Measurements from ENCODE around the gene ARRB2. TPM values are rescaled to one million over a fixed set of nuclear protein-coding genes. Genes with fewer than 3 reads are reported as not detected.

The ARRB2 gene
- total RNA-seq, 1 donor from 2014 or later: 335 TPM

- intact Hi-C loops (cut with micrococcal nuclease): loop anchor here (5.0 to 10.0 kb wide), 2 partner anchors 132 to 585 kb away; partner anchors contain the start of gene RABEP1
Observed at GRCh38 chr17:4699401-4700056, 10.9 kb upstream of the ARRB2 start.

GRCh38 chr17:4701116-4701515, 9.3 kb upstream of the ARRB2 start:
- intact Hi-C loops (cut with micrococcal nuclease): loop anchor here (5.0 to 10.0 kb wide), 2 partner anchors 134 to 584 kb away; partner anchors contain the start of gene RABEP1

- intact Hi-C loops (cut with micrococcal nuclease): loop anchor here (2.0 to 10.0 kb wide), 3 partner anchors 136 to 581 kb away; partner anchors contain the start of genes CYB5D2, RABEP1 and ZZEF1
Observed at GRCh38 chr17:4703330-4703691, 7.1 kb upstream of the ARRB2 start.

DNA sequence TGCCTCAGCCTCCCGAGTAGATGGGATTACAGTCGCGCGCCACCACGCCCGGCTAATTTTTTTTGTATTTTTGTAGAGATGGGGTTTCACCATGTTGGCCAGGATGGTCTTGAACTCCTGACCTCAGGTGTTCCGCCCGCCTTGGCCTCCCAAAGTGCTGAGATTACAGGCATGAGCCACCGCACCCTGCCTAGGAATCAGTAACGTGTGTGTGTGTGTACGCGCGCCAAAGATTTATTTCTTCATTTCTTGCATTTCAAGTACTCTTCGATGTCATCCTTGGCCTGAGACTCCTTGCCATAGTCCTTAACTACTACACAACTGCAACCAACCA, 5.9 kb upstream of the ARRB2 start:
- intact Hi-C loops (cut with micrococcal nuclease): loop anchor here (5.0 to 10.0 kb wide), 2 partner anchors 137 to 580 kb away; partner anchors contain the start of gene RABEP1

DNA sequence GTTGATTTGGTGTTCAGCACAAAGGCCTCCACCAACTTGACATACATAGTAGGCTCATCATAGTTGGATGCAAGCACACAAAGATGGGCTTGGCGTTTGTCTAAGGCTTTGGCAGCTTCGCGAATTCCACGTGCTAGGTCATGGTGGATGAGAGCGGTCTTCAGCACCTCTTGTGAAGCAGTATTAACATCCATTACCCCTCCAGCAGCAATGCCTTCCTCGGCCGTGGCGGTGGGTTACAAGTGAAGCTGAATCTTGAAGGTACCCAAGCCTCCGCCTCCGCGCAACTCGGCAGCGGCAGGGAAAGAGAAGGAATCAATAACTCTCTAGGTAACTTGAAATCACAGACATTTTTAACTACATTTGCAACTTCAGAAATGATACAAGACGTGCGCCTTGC, 5.4 kb upstream of the ARRB2 start:
- intact Hi-C loops (cut with micrococcal nuclease): loop anchor here (5.0 to 10.0 kb wide), 2 partner anchors 138 to 580 kb away; partner anchors contain the start of gene RABEP1

GRCh38 chr17:4706121-4706520, 4.3 kb upstream of the ARRB2 start:
- intact Hi-C loops (cut with micrococcal nuclease): loop anchor here (10.0 kb wide), 1 partner anchor 579 kb away; the partner anchor contains the start of gene RABEP1

DNA sequence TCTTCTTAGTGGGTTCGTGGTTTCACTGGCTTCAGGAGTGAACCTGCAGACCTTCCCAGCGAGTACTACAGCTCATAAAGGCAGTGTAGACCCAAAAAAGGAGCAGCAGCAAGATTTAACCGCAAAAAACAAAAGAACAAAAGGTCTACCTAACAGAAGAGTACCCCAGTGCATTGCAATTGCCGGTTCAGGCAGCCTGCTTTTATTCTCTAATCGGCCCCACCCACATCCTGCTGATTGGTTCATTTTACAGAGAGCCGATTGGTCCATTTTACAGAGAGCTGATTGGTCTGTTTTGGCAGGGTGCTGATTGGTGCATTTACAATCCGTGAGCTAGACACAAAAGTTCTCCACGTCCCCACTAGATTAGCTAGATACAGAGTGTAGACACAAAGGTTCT, 2.0 kb upstream of the ARRB2 start:
- intact Hi-C loops (cut with micrococcal nuclease): loop anchor here (10.0 kb wide), 1 partner anchor 576 kb away; the partner anchor contains the start of gene RABEP1

GRCh38 chr17:4710693-4711634, 532 bp downstream of the ARRB2 start:
- intact Hi-C loops (cut with micrococcal nuclease): loop anchor here (1.0 to 10.0 kb wide), 15 partner anchors 15 to 746 kb away; partner anchors contain the start of genes ATP2A3, C17orf107, CHRNE and MED11

GRCh38 chr17:4711661-4712181, 1.3 kb downstream of the ARRB2 start:
- intact Hi-C loops (cut with micrococcal nuclease): loop anchor here (10.0 kb wide), 1 partner anchor 747 kb away; the partner anchor contains the start of gene ATP2A3

DNA sequence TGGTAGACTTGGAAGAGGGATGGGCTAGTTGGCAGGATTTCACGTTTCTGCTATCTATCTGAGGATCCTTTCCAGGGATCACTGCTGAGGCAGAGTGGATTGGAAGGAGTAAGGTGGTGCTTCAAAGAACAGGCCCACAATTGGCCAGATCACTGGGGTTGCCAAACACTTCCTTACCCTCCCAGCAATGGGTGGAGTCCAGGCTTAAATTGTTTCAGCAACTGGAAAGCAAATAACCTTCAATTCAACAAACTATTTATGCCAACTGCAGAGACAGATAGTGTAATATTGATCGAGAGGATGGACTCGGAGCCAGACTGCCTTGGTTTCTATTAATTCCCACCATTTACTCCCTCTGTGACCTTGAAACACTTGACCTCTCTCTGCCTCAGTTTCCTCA, 2.1 kb downstream of the ARRB2 start:
- intact Hi-C loops (cut with micrococcal nuclease): loop anchor here (10.0 kb wide), 1 partner anchor 748 kb away; the partner anchor contains the start of gene ATP2A3

GRCh38 chr17:4714340-4715062, 4.1 kb downstream of the ARRB2 start:
- intact Hi-C loops (cut with micrococcal nuclease): loop anchor here (10.0 kb wide), 1 partner anchor 750 kb away; the partner anchor contains the start of gene ATP2A3

- intact Hi-C loops (cut with micrococcal nuclease): loop anchor here (10.0 kb wide), 1 partner anchor 750 kb away; the partner anchor contains the start of gene ATP2A3
Observed at GRCh38 chr17:4715063-4715744, 4.8 kb downstream of the ARRB2 start.

DNA sequence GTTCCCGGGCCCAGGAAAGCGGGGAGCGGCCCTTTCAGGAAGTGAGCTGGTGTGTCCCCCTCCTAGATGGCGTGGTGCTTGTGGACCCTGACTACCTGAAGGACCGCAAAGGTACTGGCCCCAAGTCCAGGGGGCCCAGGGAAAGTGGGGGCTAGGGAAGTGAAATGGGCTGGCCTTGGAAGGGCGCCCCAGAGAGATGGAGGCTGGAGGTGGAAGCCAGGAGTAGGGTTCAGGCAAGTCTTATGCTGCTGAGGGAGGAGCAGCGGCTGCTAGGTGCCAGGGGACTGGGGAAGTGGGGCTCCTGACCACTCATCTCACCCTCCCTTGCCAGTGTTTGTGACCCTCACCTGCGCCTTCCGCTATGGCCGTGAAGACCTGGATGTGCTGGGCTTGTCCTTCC, 5.6 kb downstream of the ARRB2 start:
- intact Hi-C loops (cut with micrococcal nuclease): loop anchor here (10.0 kb wide), 1 partner anchor 751 kb away; the partner anchor contains the start of gene ATP2A3

DNA sequence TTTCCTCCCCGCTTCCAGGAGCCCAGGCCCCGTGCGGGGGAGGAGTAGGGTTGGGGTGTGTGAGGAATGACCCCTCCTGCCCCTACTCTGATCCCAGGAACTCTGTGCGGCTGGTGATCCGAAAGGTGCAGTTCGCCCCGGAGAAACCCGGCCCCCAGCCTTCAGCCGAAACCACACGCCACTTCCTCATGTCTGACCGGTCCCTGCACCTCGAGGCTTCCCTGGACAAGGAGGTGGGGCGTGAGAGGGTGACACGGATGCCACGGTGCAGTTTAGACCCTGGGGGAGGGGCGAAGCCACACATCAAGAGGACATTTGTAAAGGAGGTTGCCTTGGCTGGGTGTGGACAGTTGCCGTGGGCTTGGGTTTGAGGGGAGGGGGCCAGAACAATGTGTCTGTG, 7.4 kb downstream of the ARRB2 start:
- intact Hi-C loops (cut with micrococcal nuclease): loop anchor here (10.0 kb wide), 1 partner anchor 753 kb away; the partner anchor contains the start of gene ATP2A3

- intact Hi-C loops (cut with micrococcal nuclease): loop anchor here (10.0 kb wide), 1 partner anchor 753 kb away; the partner anchor contains the start of gene ATP2A3
Observed at GRCh38 chr17:4718276-4718675, 7.8 kb downstream of the ARRB2 start.

DNA sequence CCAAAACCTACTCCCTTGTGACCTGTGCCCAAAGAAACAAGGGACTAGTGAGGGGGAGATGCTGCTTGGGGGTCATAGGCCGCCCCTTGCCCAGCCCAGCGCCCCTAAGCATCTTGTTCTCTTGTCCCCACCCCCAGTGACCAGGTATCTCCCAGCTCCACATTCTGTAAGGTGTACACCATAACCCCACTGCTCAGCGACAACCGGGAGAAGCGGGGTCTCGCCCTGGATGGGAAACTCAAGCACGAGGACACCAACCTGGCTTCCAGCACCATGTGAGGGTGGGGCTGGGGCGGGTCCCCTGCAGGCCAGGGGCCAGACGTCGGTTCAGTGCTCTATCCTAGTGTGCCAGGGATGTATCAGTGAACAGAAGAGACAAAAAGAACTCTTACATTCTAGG, 8.7 kb downstream of the ARRB2 start:
- intact Hi-C loops (cut with micrococcal nuclease): loop anchor here (10.0 kb wide), 1 partner anchor 754 kb away; the partner anchor contains the start of gene ATP2A3

GRCh38 chr17:4719684-4720221, 9.3 kb downstream of the ARRB2 start:
- intact Hi-C loops (cut with micrococcal nuclease): loop anchor here (10.0 kb wide), 1 partner anchor 755 kb away; the partner anchor contains the start of gene ATP2A3

- intact Hi-C loops (cut with micrococcal nuclease): no loop called here
Observed at GRCh38 chr17:4720787-4721186, 10.4 kb downstream of the ARRB2 start.
